KMS-11 (cell line): ENCODE data around the gene APOL3.
A peak's percentile ranks its signal among the peaks of the same experiment; 100 is the strongest.
"Not testable (repeated sequence)": the region's sequence is repeated elsewhere in the genome, so short reads cannot be mapped to it uniquely, and the experiment has no call there.

Source experiments
- H2AFZ ChIP-seq: fragments of 200-600 bp; sonication (generic); 2 replicates; pipeline ENCODE4 v1.6.1; 2016; ENCODE audit warnings: antibody characterized with exemption, mixed run types, low read depth
- H3K27ac ChIP-seq: fragments of 200-600 bp; sonication (generic); 2 replicates; pipeline ENCODE4 v1.6.1; 2016; ENCODE audit warnings: mild to moderate bottlenecking, mixed run types
- H3K27me3 ChIP-seq: fragments of 200-600 bp; sonication (generic); 2 replicates; pipeline ENCODE4 v1.6.1; 2017; ENCODE audit warnings: mild to moderate bottlenecking, low read depth, mixed run types, moderate library complexity; ENCODE audit not compliant: insufficient read depth
- H3K36me3 ChIP-seq: fragments of 200-600 bp; sonication (generic); 2 replicates; pipeline ENCODE4 v1.6.1; 2017; ENCODE audit warnings: mild to moderate bottlenecking, mixed run types; ENCODE audit not compliant: insufficient read depth
- H3K4me1 ChIP-seq: fragments of 200-600 bp; sonication (generic); 2 replicates; pipeline ENCODE4 v1.6.1; 2016; ENCODE audit warnings: mild to moderate bottlenecking, low read depth, mixed run types; ENCODE audit not compliant: poor library complexity, severe bottlenecking
- H3K4me2 ChIP-seq: fragments of 200-600 bp; sonication (generic); 2 replicates; pipeline ENCODE4 v1.7.0; 2016; ENCODE audit warnings: mild to moderate bottlenecking, mixed run types
- H3K4me3 ChIP-seq: fragments of 200-600 bp; sonication (generic); IDR thresholded peaks from 2 replicates; pipeline ENCODE4 v1.6.1; 2017; ENCODE audit warnings: low read depth, low read length, mixed read lengths; ENCODE audit not compliant: insufficient read depth
- H3K79me2 ChIP-seq: fragments of 200-600 bp; sonication (generic); 2 replicates; pipeline ENCODE4 v1.6.1; 2016; ENCODE audit warnings: low read depth, mixed run types; ENCODE audit not compliant: insufficient read depth
- H3K9ac ChIP-seq: fragments of 200-600 bp; sonication (generic); 2 replicates; pipeline ENCODE4 v1.6.1; 2016; ENCODE audit warnings: mild to moderate bottlenecking, mixed run types
- H4K20me1 ChIP-seq: fragments of 200-600 bp; sonication (generic); 2 replicates; pipeline ENCODE4 v1.6.1; 2016; ENCODE audit warnings: mild to moderate bottlenecking, mixed run types; ENCODE audit not compliant: insufficient read depth
- CTCF ChIP-seq: fragments of 200-600 bp; sonication (generic); conservative IDR thresholded peaks from 2 replicates; pipeline ENCODE4 v1.6.1; 2017; ENCODE audit warnings: low read depth, mild to moderate bottlenecking, antibody characterized with exemption, low read length, moderate library complexity, mixed read lengths

Gene APOL3

DNA sequence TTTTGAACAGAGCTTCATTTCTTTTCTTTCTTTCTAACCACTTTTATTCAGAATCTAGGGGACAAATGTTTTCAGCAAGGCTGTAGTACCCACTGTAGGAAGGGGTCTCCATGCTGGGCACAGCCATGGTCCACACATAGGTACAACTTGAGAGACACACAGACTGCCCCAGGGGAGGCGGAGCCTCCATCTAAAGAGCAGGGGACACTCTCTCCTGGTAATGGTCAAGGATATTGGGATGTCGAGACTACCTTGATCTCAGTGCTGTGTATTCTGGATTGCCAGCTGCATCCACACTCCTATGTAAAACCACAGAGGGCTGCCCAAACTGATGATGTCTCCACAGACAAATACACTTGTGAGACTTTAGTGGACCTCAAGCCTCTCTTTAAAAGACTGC, 2.9 kb upstream of the APOL3 start:
- Histone ChIP-seq H4K20me1 (no peaks in the 10 kb centered on the region), H3K36me3 (no peaks in the 10 kb centered on the region), H3K4me3 (no peak overlapping the region), H3K27ac (peak overlapping the region; percentile 72), H3K9ac (no peak overlapping the region), H3K4me2 (peak overlapping the region; percentile 87), H3K4me1 (peaks cover 60% of the 10 kb centered on the region), H2AFZ (peak overlapping the region; percentile 32; the same call in 1 of the 2 replicates), H3K27me3 (no peaks in the 10 kb centered on the region), H3K79me2 (no peaks in the 10 kb centered on the region)
- TF ChIP-seq CTCF = no peak

DNA sequence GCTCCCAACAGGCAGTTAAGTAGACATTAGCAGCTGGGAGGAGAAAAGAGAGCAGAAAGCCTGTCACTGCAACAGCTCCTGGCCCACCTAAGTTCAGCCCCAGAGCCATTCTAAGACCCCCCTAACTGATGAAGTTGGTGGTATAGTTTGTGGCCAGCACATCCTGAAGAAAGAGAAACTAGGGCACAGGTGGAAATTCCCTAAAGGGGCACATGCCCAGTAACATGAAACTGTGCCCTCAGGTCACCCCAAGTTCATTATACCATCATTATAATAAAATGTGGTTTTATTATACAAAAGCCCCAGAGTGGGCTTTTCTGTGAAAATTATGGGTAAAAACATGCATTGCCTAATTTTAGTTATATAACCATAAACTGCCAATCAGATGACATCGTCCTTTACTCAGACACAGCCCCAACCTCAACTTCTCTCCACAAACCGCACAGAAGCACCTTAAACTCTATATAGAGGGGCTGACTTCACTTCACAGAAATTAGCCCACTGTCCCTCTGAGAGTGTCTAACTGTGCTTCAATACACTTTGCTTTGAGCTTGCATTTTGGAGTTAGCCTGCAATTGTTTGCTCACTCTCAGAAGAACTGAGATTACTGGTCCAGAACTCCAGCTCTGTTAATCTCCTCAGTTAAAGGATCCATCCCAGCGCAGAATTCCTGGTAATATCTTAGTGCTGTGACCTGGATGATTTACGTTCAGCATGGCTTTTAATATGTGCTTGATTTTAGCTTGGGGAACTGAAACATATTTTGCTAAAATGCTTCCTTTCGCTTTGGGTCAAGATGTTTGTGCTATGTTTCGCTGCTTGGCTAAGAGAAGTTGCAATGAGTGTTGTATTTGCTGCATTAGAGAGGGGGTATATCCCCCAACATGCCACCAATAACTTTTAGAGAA, 1.8 kb upstream of the APOL3 start:
- Histone ChIP-seq H3K9ac (peak overlapping the region; percentile 29; the same call in 1 of the 2 replicates), H2AFZ (peak overlapping the region; percentile 74; the same call in 1 of the 2 replicates), H3K27ac (peak overlapping the region; percentile 72)

GRCh38 chr22:36161793-36162126, 1.2 kb upstream of the APOL3 start:
- not testable (repeated sequence) for H3K36me3 ChIP-seq, H4K20me1 ChIP-seq, H3K4me3 ChIP-seq, H3K79me2 ChIP-seq, H3K27me3 ChIP-seq
- peak overlapping the region; percentile 29; the same call in 1 of the 2 replicates for H3K9ac ChIP-seq
- H3K27ac ChIP-seq = peak overlapping the region; percentile 72
- H2AFZ ChIP-seq = peak overlapping the region; percentile 74; the same call in 1 of the 2 replicates
- H3K4me2 ChIP-seq = peak overlapping the region; percentile 87
- peaks cover 74% of the 10 kb centered on the region for H3K4me1 ChIP-seq

More for the DNA sequence above, 1.8 kb upstream of the APOL3 start:
- Histone ChIP-seq H3K79me2 (no peaks in the 10 kb centered on the region), H3K4me3 (no peak overlapping the region), H3K27me3 (no peaks in the 10 kb centered on the region), H3K4me1 (peaks cover 67% of the 10 kb centered on the region), H3K4me2 (peak overlapping the region; percentile 87), H4K20me1 (no peaks in the 10 kb centered on the region), H3K36me3 (no peaks in the 10 kb centered on the region)
- no peak for TF ChIP-seq CTCF

DNA sequence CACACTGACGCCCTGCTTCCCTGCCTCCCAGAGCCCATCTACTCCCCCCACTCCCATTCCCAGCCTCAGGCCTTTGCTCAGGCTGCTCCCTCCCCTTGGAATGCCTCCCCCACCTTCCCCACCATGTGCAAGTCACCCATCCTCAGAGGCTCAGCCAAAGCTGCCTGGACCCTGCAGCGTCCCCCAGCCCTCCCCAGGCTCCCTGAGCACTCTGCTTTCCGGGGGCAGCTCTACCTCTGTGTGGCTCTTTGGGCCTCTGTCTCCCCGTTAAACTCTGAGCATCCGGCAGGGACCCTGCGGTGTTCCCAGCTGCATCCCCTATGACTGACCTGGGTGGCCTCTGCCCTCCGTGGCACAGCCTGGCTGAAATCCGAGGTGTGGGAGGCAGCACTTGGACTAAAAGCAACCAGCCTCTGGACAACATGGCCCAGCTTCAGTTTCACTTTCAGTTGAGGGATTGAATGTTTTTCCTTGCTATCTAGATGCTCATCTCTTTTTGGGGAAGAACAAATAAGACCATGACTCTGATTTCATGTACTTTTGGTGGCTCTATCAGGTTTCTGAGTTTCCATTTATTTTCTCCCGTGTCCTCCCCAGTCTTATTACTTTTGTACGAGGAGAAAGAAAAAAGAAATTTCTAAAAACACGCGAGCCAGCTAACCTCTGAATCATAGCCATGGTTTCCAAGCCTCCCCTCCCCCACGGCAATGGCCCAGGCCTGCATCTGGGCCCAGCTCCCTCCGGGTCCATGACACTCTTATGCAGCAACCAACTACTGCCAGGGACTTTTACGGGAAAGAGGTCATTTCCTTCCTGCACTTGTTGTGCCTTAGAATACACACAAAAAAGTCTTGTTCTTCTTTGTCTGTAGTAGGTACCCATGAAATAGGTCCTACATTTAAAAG, 3.8 kb downstream of the APOL3 start:
- Histone ChIP-seq H2AFZ (no peak overlapping the region), H3K4me2 (no peak overlapping the region; the same call in 1 of the 2 replicates), H3K27ac (no peak overlapping the region), H3K4me1 (peaks cover 41% of the 10 kb centered on the region), H3K4me3 (no peak overlapping the region), H4K20me1 (no peaks in the 10 kb centered on the region), H3K9ac (no peak overlapping the region), H3K79me2 (no peaks in the 10 kb centered on the region), H3K36me3 (no peaks in the 10 kb centered on the region), H3K27me3 (no peaks in the 10 kb centered on the region)
- TF ChIP-seq CTCF = no peak
